HG03280 (cell line): ENCODE results near the gene GGT6.
A peak's percentile ranks its signal among the peaks of the same experiment; 100 is the strongest.

Experiments
- ATAC-seq: cut with Tn5 transposase; IDR thresholded peaks from one replicate; pipeline ENCODE4 v1.9.1; 2021; ENCODE audit warnings: mild to moderate bottlenecking, moderate library complexity; ENCODE audit not compliant: unreplicated experiment

Gene GGT6

DNA sequence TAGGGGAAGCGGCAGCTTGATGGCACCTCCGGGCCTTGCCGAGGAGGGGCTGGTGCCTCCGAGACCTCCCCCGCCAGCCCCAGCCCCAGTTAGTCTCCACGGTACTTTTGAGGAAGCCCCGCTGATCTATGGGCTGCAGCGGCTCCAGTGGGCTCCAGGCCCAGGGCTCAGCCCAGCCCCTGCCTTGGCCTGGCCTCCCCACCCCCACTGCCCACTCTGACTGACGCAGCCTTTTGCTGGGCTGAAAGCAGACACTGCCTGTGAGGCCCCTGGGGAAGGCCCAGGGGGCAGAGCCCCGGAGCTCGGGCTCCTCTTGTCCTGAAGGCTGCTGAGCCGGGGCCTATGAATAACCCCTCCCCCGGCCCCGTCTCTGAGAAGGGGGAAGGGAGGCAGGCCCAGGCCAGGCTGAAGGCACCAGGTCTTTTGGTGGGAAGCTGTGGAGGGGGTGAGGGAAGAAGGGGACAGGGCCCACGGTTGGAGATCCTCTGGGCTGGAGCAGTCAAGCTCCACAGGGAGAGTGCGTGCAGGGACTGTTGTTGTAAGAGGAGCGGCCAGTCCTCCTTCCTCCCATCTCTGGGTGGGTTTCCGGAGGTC is 16.4 kb upstream of the GGT6 start:
- no peak for ATAC-seq

DNA sequence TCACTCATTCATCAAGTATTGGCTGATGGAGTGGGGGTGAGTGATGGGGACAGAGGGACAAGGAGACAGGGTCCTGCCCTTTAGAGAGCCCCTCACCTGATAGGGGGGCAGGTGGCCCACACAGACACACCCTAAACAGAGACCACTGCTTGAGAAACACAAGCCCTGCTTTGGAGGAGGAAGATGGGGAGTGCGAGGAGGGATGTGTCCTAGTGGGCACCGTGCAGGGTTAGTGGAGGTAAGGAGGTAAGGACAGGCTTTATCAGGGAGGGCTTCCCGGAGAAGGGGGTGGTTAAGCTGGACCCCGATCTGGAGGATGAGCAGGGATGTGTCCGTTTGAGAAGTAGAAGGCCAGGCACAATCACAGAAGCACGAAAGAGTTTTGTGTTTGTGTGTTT is 15.8 kb upstream of the GGT6 start:
- no peak for ATAC-seq

DNA sequence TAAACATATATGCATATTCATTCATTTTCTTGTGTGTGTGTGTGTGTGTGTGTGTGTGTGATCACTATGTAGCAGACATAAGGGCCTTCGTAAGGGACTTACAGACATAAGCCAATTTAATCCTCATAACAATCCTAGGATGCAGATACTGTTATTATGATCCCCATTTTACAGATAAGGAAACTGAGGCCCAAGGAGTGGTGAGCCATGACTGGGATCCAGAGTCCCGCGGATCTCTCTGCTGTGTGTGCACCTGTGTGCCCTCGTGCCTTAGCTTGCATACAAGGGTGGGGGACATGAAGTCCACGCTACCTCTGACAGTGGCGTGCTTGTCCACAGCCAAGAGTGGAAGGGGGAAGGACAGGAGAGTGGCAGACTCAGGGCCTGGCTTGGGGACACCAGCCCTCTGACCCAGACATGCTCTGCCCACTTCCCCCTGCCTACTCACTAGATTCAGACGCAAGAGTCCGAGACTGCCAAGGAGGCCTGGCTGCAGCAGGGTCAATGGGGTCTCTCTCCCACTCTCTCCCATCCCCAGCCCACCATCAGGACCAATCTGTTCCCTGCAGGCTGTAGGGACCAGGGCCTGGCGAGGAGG is 14.2 kb upstream of the GGT6 start:
- ATAC-seq, result no peak

DNA sequence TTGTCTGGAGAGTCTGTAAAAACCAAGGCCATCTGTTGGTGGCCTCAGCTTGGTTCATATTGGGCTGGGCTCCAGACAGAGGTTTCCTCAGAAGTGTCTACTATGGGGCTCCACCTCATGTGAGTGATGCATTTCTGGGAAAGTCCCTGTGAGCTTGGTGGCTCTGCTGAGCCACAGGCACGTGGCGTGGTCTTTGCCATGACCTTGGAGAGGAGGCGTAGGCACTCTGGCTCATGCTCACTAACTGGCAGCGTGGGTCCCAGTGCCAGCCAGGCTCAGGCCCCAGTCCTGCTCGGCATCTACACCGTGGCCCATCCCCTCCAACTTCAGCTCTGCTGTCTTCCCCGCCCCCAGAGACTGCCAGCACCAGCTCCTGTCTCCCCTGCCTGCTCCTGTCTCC is 13.3 kb upstream of the GGT6 start:
- ATAC-seq, result no peak

DNA sequence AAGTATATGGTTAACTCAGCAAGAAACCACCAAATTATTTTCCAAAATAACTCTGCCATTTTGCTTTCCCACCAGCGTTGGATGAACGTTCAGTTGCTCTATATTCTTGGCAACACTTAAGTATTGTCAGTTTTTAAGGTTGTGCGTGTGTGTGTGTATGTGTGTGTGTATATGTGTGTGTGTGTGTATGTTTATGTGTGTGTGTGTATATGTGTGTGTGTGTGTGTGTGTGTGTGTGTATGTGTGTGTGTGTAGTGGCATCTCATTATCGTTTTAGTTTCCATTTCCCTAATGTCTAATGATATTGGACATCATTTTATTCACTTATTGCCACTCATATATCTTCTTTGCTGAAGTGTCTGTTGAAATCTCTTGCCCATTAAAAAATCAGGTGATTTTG is 12.7 kb upstream of the GGT6 start:
- ATAC-seq, result no peak

DNA sequence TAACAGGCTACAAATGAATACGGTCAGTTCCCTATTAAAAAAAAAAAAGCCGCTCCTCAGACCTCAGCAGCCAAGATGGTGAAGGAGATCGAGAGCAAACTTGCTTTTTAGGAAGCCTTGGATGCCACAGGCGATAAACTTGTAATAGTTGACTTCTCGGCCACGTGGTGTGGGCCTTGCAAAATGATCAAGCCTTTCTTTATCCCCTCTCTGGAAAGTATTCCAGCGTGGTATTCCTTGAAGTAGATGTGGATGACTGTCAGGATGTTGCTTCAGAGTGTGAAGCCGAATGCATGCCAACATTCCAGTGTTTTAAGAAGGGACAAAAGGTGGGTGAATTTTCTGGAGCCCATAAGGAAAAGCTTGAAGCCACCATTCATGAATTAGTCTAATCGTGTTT is 11.8 kb upstream of the GGT6 start:
- ATAC-seq, result no peak

DNA sequence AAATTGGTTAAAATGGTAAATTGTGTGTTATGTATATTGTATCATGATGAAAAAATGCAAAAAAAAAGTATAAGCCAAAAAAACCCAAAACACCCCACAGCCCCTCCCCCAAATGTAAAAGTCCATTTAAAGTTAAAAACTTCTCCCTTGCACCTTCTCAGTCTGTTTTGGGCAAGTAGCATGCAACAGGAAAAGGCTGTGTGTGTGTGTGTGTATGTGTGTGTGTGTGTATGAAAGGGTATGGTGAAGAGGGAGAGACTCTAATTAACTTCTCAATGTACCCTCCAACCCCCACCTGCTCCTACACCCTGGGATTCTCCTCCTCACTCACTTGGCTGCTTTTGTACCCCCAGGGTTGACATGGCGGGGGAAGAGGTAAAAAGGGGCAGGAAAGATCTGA is 9.2 kb upstream of the GGT6 start:
- no peak for ATAC-seq

DNA sequence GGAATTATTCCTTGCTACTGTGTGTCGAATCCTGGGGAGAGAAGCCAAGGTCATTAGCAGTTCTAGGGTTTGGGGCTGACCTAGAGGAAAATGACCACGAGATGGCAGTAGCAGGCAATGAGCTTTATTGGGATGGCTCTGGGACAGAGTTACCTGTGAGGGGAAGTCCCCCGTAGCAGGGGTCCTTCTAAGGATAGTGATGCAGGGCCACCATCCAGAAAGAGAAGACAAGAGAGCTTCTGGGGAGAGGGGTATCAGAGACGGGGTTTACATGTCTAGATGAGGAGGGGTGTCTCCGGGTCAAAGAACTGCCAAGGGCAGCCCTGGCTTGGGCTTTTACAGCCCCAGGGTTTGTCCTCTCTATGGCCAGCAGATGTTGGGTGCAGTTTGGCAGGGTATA is 6.4 kb upstream of the GGT6 start:
- no peak for ATAC-seq

DNA sequence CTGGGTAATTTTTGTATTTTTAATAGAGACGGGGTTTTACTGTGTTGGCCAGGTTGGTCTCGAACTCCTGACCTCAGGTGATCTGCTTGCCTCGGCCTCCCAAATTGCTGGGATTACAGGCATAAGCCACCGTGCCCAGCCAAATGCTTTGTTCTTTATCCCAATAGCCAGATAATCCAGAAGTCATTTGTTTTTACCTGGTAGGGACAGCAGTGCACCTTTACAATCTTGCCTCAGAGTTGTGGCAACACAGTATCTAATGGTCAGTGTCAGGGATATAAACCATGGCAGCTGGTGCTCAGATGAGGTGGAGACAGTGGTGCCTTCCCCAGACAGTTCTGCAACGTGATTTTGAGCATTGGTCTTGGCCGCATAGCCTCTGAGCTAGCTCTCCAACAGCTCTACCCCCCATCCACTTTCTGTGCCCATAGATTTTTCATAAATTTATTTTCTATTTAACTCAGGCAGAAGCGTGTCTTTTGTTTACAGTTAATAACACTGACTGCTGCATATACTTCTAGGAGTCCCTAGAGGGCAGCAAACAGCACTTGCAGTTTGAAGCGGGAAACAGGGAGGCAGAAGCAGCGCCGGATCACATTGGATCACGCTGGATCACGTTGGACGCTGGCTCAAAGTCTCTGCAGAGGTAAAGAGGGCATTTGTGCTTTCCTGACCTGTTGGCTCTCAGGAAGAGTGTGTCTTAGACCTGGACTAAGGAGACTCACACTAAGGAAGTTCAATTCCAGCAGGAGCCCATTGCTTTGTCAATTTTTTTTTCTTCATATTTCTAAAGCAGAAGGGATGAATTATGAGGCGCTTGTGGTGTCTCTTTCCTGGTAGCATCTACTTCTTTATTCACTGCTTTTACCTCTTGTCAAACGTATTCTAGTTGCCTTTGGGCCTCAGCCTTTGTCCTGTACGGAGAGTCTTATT is 5.1 kb upstream of the GGT6 start:
- no peak for ATAC-seq

DNA sequence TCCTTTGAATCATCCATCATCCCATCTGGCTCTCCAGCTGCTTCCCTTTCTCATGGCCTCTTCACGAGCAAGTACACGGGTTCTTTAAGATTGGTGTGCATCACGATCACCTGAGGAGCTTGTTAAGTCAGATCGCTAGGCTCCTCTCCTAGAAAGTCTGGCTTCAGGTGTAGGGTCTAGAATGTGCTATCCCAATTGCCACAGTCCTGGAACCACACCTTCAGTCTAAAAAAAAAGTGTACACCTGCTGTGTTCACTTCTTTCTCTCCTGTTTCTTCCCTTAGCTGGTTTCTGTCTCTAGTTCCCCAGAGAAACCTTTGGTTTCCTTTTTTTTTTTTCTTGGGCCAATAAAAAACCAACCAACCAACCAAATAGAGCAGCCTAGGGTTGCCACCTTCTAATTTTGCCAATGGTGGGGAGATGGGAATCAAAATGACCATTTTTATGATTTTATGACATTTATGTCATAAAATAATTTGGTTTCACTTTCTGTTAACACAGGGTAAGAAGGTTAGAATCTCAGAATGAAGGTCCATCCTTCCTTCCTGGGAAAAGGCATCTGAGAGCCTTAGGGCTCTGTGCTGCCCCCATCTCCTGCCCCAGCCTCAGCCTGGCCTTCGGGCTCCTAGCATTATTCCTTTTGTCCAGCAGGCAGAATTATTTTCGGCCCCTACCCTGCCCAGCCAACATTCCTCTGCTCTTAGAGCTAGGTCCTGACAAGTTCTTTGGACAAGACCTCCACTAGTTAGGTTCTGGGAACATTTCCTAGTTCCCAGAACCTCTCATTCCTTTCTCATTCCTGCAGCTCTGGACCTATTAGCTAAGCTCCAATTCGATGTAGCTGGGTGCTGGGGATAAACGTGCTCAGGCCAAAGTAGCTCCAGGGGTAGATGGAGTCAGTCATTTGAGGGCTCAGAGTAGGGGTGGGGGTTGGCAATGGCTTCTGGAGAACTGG is 1.9 kb upstream of the GGT6 start:
- no peak for ATAC-seq

DNA sequence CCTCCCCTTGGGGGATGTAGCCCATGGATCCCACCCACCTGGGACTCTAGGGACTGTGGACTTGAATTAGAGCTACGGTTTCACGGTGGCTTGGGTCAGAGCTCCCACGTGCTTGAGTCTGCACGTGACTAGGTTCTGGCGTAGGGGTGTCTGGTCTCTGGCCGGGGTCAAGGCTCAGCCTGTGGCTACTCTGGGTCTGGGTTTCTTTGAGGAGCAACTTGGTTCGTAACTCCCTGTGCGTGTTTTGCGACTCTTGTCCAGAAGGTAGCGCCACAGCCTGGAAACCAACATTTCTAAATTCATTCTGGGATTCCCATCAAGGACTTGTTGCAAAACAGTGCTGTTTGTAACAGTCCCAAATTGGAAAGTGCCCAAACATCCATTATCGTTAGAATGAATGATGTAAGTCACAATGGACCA is 470 bp upstream of the GGT6 start:
- no peak for ATAC-seq

DNA sequence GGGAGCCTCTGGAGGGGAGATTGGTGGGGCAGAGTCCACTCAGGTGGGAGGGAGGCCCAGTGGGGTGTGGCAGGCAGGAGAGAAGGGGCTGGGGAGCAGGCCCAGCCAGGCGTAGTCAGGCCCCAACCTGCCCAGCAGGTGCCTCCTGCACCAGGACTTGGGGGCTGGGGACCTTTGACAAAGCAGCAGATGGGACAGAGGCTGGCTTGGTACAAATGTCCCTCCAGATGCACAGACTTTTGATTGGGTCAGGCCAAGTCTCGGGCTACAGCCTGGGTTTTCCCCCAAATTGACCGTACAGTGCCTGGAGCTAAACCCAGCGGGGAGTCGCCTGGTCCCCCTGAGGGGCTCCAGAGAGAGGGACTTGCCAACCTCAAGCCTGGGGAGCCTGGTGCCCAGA is 411 bp downstream of the GGT6 start:
- no peak for ATAC-seq

DNA sequence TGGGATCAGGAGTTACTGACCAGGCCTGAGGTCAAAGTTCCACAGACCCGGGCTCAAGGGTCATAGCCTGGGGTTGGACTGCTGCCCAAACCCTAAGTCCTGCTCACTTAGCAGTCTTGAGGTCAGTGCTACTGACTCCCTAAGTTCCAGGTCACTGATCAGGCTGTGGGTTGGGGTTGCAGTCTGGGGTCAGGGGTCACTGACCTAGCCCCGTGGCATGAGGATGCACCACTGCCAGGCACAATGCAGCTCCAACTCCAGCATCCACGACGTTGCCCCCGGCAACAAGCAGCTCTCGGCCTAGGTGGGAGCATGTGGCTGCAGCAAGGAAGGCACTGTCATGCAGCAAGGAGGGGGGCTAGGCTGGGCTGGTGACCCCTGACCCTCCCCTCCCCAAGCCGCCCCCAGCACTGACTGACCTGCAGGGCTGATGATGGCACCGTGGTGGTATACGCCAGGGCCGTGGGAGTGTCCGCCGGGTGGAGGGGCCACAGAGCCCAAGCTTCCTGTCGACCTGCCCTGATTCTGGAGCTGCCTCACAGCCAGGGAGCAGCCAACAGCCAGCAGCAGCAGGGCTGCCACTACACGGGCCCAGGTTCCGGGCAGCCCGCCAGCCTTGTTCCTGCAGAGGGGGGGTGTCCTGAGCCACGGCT is 1.1 kb downstream of the GGT6 start:
- no peak for ATAC-seq

DNA sequence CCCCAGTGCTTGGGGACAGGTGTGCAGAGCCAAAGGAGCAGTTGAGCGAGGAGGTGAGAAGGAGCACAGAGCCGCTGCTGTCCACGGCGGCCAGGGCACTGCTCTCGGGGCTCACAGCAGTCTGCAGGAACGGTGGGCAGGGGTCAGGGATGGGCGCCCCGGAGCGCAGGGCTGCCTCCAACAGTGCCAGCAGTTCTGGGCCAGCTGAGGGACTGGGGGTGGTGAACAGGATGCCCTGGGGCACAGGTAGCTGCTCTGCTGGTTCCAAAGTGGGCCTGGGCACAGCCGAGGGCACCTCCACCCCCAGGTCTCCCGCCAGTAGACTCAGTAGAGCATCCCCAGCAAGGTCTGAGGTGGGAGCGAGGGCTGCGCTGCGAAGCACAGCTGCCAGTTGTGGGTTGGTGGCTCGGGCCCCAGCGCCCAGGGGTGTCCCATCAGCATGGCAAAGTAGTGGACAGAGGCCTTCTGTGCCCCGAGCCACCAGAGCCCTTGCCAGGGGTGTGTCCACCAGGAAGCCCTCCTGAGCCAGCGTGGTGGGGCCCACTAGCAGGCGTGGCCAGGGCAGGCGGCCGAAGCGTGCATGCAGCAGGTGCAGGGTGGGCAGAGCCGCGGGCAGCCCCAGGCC is 1.9 kb downstream of the GGT6 start:
- ATAC-seq, result no peak

DNA sequence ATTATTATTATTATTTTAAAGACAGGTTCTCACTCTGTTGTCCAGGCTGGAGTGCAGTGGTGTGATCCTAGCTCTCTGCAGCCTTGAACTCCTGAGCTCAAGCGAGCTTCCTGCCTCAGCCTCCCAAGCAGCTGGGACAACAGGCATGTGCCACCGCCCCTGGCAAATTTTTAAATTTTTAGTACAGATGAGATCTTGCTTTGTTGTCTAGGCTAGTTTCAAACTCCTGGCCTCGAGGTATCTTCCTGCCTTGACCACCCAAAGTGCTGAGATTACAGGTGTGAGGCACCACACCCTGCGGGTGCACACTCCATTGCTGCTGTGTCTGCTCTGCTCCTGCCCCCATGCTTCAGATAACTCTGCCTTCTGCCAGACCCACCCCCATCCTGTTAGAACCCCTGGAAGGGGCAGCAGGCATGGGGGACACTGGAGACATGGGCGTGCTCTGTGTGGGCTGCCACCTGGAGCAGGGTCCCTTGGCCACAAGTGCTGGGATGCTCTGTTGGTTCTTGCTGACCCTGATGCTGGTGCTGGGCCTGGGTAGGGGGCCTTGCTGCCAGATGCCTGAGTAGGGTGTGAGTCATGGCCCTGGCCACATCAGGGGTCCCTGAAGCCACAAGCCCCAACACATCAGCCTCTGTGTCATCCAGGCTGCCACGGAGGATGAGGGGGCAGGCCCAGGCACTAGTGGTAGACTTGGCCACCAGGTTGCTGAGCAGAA is 2.6 kb downstream of the GGT6 start:
- ATAC-seq, result no peak

DNA sequence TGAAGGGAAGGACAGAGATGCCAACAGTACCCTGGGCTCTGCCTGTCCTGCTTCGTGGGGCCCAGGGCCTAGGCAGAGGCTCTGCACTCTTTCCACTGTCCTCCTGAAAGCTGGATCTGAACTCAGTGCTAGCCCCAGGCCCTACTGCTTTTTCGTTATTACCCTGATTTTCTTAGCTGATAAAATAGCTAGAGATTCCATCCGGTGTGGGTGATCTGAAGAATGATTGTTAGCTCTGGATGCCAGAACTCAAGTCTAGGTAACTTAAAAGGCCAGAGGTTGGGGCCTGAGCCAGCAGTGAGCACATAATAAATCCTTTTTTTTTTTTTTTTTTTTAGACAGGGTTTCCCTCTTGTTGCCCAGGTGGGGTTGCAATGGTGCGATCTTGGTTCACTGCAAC is 3.4 kb downstream of the GGT6 start:
- ATAC-seq, result no peak

DNA sequence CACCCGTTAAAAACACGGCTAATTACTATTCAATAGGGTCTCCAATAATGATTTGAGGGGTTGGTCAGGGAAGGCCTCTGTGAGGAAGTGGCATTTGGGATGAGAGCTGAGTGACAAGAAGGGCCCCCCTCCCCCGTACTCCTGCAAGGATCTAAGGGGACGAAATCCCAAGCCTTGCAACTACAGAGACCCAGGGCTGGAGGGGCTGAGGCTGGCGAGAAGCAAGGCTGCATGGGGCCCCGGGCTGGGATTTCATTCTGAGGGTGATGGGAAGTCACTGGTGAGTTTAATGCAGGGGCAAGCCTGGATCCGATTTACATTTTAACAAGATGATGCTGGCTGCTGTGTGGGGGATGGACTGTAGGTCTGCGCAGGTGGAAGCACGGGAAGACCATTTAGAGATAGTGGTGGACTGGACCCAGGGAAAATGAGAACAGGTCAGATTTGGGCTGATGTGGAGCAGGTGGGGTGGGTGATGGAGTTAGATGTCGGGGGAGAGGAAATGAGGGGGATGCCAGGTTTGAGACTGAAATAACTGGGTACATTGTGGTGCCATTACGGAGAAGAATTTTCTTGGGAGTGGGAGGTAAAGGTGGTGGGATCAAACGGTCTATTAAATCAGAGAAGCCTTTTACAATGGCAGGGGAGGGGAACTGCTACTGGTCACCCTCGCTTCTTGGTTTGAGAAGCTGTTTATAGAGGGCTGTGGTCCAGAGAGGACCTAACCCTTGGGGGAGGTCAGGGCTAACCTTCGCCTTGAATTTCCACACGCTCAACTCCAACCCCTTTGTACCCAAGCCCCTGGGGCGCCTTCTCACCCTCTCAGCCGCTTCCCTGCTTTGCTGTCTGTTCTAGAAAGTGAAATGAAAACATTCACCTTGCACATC is 4.3 kb downstream of the GGT6 start:
- ATAC-seq, result no peak

DNA sequence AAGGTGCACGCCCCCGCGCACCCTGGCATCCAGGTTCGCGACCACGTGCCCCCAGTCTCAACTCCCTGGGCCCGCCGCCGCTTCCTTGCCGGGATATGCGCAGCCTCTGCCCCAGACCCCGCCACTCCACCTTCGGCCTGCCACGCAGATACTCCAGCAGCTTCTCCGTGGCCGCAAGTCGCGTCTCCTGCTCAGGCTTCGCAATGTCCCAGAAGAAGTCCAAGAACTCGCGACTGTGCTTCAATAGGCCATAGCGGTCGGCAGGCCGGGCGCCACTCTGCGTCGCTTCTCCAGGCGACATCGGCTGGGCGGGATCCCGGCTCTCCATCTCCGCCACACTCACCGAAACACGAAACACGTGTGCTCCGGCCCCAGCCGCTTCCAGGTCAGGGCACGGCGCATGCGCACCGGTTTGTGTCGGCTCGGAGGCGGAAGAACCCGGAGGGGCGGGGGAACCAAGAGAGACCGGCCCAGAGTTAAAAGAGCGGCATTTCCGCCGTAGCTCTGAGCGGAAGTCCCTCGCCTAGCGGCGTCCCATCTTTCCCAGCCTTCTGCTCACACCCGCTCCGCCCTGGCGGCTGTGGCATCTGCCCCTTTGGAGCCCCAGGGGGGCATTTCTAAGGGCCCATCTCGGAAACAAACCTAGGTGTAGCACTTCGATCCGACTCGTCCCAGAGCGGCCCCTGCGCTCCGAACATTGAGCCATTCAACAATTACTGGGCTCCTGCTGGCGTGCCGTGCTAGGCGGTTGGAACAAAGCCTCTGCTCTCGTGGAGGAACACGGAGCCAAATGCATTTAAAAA is 5.2 kb downstream of the GGT6 start, which contains the start of gene MYBBP1A:
Gene MYBBP1A, minus strand, starts transcription at position 388 of the 803 bp plus-strand sequence. Its CDS starts 60 bp downstream, at position 328.
- ATAC-seq, result peak; percentile 87
